Gastroesophageal sphincter (tissue), 4 donors: Measurements from ENCODE around the gene FERMT3. TPM values are rescaled to one million over a fixed set of nuclear protein-coding genes. Genes with fewer than 3 reads are reported as not detected.

ENCODE experiments used
- ATAC-seq: fragments of 150-250 bp; one replicate; pipeline ENCODE4 v1.9.1; 2016; ENCODE audit warnings: mild to moderate bottlenecking, moderate library complexity
- H3K27ac ChIP-seq, 4 donors: fragments of 200-600 bp; sonication (generic) in 3 of 4; 1 replicate in 3 of 4; 2 replicates in 1 of 4; pipeline ENCODE4 v1.5.1; 2016 to 2019
- H3K27me3 ChIP-seq: fragments of 200-600 bp; sonication (generic); one replicate; pipeline ENCODE4 v1.5.1; 2019
- H3K36me3 ChIP-seq, 2 donors: fragments of 200-600 bp; sonication (generic); one replicate each; pipeline ENCODE4 v1.5.1; 2019; ENCODE audit warnings: control low read depth in 1 of 2
- H3K4me1 ChIP-seq, 3 donors: fragments of 200-600 bp; sonication (generic); 1 replicate in 2 of 3; 2 replicates in 1 of 3; pipeline ENCODE4 v1.5.1; 2016 to 2019; ENCODE audit warnings: control low read depth in 2 of 3
- H3K4me3 ChIP-seq, 2 donors: fragments of 200-600 bp; sonication (generic); one replicate each; pipeline ENCODE4 v1.5.1; 2019; ENCODE audit warnings: mild to moderate bottlenecking in 1 of 2, moderate library complexity in 1 of 2
- H3K9me3 ChIP-seq, 3 donors: fragments of 200-600 bp; sonication (generic); one replicate each; pipeline ENCODE4 v1.5.1; 2017 to 2019; ENCODE audit warnings: control low read depth in 2 of 3
- EP300 ChIP-seq: sonication (generic); formaldehyde crosslinking; IDR thresholded peaks from one replicate; pipeline ENCODE4 v1.6.1; 2017; ENCODE audit warnings: antibody characterized with exemption, mild to moderate bottlenecking
- POLR2A ChIP-seq, 2 donors: fragments of 450-650 bp; IDR thresholded peaks; one replicate each; pipeline ENCODE4 v1.6.1; 2017; ENCODE audit warnings: antibody characterized with exemption in 2 of 2, mild to moderate bottlenecking in 2 of 2, moderate library complexity in 1 of 2
- POLR2AphosphoS5 ChIP-seq: sonication (generic); formaldehyde crosslinking; IDR thresholded peaks from one replicate; pipeline ENCODE4 v1.6.1; 2017; ENCODE audit warnings: antibody characterized with exemption
- WGBS, 2 donors: methylation state at CpG; one replicate each; pipeline ENCODE4 v1.1.5; 2018; ENCODE audit warnings: low coverage in 1 of 2; 5-methylcytosine and 5-hydroxymethylcytosine counted together
- total RNA-seq, 4 donors: library from RNA; depleted of rRNA; stranded (reverse); fragments of >200 nt; gene quantifications; one replicate each; pipeline ENCODE4 v1.1.0, GENCODE V29; 2016
- TF ChIP-seq, protein P1 (sequence below), 4 experiments: fragments of 200-600 bp in 2 of 4; fragments of 450-650 bp in 2 of 4; sonication (generic) in 1 of 4; IDR thresholded peaks; one replicate each; pipeline ENCODE4 v1.5.1; 2017 to 2019; ENCODE audit warnings: antibody characterized with exemption in 4 of 4, mild to moderate bottlenecking in 2 of 4, moderate library complexity in 2 of 4

FERMT3 gene
- total RNA-seq, 4 donors from 2014 or later = 14.5 to 28.5 (median 17.0) TPM

DNA sequence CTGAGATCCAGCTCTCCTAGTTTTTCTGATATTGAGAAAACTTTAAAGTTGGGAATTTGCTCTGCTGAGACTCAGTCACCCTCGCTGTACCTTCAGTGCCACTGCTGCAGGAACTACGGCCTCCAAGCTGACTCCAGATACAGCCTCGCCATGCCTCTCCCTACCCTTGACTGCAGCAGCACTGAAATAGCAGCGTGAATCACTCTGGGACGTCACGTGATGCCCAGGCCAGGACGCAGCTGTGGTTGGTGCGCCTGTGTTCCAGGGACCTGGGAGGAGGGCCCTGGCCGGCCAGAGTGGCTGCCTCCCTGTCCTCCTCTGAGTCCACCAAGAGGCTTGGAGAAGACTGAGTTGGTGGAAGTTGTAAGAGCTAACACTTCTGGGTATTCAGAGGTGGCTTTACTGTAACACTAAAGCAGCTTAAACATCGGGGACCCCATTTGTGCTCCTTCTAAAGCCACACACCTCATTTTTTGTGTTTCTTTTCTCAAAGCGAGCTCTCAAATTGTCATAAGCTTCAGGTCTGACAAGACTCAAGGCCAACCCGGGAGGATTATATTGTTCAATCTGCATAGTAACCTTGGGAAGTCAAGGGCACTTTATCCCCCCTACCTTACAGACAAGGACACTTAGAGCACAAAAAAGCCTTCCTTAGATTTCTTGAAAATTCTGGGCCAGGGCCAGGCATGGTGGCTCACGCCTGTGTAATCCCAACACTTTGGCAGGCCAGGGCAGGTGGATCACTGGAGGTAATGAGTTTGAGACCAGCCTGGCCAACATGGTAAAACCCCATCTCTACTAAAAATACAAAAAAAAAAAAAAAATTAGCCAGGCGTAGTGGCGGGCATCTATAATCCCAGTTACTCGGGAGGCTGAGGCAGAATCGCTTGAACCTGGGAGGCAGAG lies 24.8 kb upstream of the FERMT3 start:
- Histone ChIP-seq H3K4me1 (peaks cover 2 to 53% (median 28%) of the 10 kb centered on the region in 3 donors), H3K27me3 (no peaks in the 10 kb centered on the region), H3K36me3 (no peaks in the 10 kb centered on the region), H3K27ac (peak overlapping the region; percentile 57 to 84 (median 82)), H3K4me3 (peak overlapping the region in 1 of 2 donors; percentile 16), H3K9me3 (no peaks in the 10 kb centered on the region)
- peak; percentile 61 for ATAC-seq
- WGBS, 2 donors = 48 to 57% methylated on average over 5 to 8 of the region's 17 CpGs
- TF ChIP-seq POLR2A (IDR thresholded peaks at IDR 0.05) (peak; percentile 48 to 64), POLR2AphosphoS5 (peak; percentile 91), EP300 (no peak)
- TF ChIP-seq, protein P1, sequence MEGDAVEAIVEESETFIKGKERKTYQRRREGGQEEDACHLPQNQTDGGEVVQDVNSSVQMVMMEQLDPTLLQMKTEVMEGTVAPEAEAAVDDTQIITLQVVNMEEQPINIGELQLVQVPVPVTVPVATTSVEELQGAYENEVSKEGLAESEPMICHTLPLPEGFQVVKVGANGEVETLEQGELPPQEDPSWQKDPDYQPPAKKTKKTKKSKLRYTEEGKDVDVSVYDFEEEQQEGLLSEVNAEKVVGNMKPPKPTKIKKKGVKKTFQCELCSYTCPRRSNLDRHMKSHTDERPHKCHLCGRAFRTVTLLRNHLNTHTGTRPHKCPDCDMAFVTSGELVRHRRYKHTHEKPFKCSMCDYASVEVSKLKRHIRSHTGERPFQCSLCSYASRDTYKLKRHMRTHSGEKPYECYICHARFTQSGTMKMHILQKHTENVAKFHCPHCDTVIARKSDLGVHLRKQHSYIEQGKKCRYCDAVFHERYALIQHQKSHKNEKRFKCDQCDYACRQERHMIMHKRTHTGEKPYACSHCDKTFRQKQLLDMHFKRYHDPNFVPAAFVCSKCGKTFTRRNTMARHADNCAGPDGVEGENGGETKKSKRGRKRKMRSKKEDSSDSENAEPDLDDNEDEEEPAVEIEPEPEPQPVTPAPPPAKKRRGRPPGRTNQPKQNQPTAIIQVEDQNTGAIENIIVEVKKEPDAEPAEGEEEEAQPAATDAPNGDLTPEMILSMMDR (IDR thresholded peaks at IDR 0.05) = no peak

DNA sequence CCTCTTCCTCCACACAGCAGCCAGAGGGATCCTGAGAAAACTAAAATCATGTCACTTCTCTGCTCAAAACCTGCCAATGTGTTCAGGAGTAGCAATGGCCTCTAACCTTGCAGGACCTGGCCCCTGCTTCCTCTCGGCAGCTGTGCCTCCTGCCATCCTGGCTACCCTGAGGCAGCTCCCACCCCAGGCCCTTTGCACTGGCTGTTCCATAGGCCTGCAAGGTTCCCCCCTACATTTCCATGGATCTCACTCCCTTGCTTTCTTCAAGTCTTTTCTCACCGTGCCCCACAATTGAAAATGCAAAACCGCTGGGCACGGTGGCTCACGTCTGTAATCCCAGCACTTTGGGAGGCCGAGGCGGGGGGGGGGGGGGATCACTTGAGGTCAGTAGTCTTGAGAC lies 22.6 kb upstream of the FERMT3 start:
- H3K27ac ChIP-seq = peak overlapping the region in 3 of 4 donors; percentile 48 to 98 (median 86)
- WGBS, 2 donors = 67 to 71% methylated on average over 1 of the region's 7 CpGs

DNA sequence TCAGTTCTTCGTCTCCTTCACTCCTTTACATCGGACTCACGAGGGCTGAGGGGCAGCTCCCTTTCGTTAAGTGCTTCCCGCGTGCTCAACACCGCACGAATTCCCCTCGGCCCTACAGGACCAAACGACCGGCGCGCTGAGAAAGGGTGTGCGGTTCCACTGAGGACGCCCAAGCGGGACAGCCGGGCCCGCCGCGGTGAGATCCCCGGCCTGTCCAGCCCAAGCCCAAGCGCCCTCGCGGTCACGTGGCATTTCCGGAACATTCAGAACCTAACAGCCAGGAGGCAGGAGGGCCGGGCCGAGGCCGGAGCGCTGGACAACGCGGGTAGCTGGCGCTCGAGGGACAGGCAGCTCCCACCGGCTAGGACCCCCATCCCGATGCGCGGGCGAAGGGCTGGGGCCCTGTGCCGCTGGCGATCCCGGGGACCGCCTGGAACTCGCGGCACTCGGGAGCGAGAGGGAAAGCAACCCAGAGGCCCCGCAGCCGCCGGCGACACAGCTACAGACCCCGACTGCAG lies 21.3 kb upstream of the FERMT3 start:
- peak; percentile 73 for ATAC-seq
- H3K4me1 ChIP-seq = peaks cover 2 to 49% (median 28%) of the 10 kb centered on the region in 3 donors
- no peaks in the 10 kb centered on the region for H3K27me3 ChIP-seq
- WGBS, 2 donors = 0% methylated on average over 7 of the region's 52 CpGs; no CpG with 5 or more reads in 1 of the 2 donors
- no peaks in the 10 kb centered on the region for H3K9me3 ChIP-seq
- peak overlapping the region; percentile 58 to 61 for H3K4me3 ChIP-seq
- no peaks in the 10 kb centered on the region for H3K36me3 ChIP-seq
- peak overlapping the region; percentile 81 to 98 (median 91) for H3K27ac ChIP-seq
- TF ChIP-seq, protein P1 (IDR thresholded peaks at IDR 0.05) = peak in 3 of 4 experiments; percentile 62 to 74 (median 62)
- TF ChIP-seq POLR2A (IDR thresholded peaks at IDR 0.05) = peak; percentile 98
- no peak for TF ChIP-seq EP300
- peak; percentile 96 for TF ChIP-seq POLR2AphosphoS5

More for the DNA sequence above, 22.6 kb upstream of the FERMT3 start:
- no peaks in the 10 kb centered on the region for H3K27me3 ChIP-seq
- peaks cover 2 to 53% (median 28%) of the 10 kb centered on the region in 3 donors for H3K4me1 ChIP-seq
- no peaks in the 10 kb centered on the region for H3K36me3 ChIP-seq
- H3K9me3 ChIP-seq = no peaks in the 10 kb centered on the region
- no peak overlapping the region for H3K4me3 ChIP-seq
- ATAC-seq = no peak
- TF ChIP-seq EP300 (no peak), POLR2A (IDR thresholded peaks at IDR 0.05) (no peak), POLR2AphosphoS5 (no peak)
- TF ChIP-seq, protein P1 (IDR thresholded peaks at IDR 0.05) = no peak

DNA sequence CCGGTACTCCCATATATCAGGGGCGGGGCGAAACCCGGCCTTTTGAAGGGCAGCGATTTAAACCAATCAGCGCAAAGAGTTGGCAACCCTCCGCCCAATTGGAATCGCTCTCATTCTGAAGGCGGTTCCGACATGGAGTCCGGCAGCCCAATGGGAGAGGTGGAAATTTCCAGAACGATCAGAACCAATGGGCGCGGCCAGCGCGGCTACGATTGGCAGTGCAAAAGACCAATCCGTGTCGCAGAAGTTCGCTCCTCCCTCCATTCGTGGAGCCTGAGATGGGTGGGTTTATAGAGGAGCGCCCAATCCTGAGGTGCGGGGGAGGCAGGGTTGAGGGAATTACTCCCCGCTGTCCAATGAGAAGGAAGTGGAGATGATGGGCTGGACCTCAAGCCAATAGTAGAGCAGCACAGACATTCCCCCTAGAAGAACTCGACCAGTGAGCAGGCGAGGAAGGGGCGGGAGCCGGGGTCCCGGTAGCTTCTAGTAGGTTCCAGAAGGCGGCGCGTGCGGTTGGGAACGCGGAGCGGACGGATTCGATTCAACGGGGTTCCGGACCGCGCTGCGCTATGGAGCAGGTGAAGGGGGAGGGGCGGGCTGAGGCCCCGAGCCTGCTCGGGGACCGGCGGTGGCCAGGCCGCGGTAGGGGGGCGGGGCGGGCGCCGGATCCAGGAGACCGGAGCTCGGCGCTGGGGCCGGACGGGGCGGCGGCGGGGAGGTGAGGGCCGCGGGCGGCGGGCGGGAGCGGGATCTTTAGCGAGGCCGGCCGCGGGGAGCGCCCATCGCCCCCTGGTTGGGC lies 20.6 kb upstream of the FERMT3 start, which contains the start of gene STIP1:
Gene STIP1 (plus strand): TSS at position 479 of the 799 bp plus-strand sequence. CDS start 91 bp downstream, at position 570.
- H3K27me3 ChIP-seq = no peaks in the 10 kb centered on the region
- ATAC-seq = peak; percentile 93
- H3K4me1 ChIP-seq = peaks cover 2 to 43% (median 24%) of the 10 kb centered on the region in 3 donors
- TF ChIP-seq EP300 (no peak), POLR2AphosphoS5 (peak; percentile 85), POLR2A (IDR thresholded peaks at IDR 0.05) (peak in 1 of 2 donors; percentile 26)
- TF ChIP-seq, protein P1 (IDR thresholded peaks at IDR 0.05) = peak in 2 of 4 experiments; percentile 62 to 63
- H3K36me3 ChIP-seq = peaks cover 0 to 5% of the 10 kb centered on the region in 2 donors
- no peaks in the 10 kb centered on the region for H3K9me3 ChIP-seq
- 0% methylated on average over 1 of the region's 74 CpGs; no CpG with 5 or more reads in 1 of the 2 donors for WGBS, 2 donors
- peak within 1 kb of the TSS; percentile 81 to 98 (median 91) for H3K27ac ChIP-seq
- H3K4me3 ChIP-seq = peak within 1 kb of the TSS; percentile 58 to 61
